Measurements from ENCODE around the gene WDR74. TPM values are rescaled to one million over a fixed set of nuclear protein-coding genes. Genes with fewer than 3 reads are reported as not detected.
A peak's percentile ranks its signal among the peaks of the same experiment; 100 is the strongest.

The WDR74 gene
- total RNA-seq, 1 experiment from 2014 or later: 155 TPM

DNA sequence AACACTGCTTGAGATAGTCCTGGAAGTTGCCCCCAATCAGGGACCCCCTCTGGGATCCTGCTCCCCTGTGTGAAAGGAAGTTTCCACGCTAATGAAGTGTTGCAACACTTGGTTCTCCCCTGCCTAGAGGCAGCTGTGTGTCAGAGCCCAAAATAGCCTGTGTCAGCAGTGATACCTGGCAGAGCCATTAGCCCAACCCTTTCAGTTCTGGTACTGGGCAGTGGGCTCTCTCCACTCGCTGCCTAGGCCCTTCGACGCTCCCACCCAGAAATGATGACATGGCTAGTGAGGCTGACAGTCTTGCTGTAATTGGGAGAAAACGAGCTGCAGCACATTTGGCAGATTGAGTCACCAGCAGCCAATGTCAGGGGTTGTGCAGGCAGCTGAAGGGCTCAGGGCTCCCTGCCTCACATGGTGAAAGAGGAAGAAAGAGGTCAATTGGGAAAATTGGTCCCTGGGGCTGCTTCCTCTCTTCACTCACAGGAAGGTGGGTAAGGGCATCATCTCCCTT, 32.7 kb downstream of the WDR74 start:
- TF ChIP-seq CTCF (conservative IDR thresholded peaks at IDR 0.05; ENCODE audit: low read depth, low read length) (no peak), EZH2 (IDR thresholded peaks at IDR 0.05; ENCODE audit: borderline replicate concordance, low read depth, low read length, poor library complexity, severe bottlenecking) (no peak)
- BruUV-seq (replicated peaks): no TSS peak
- intact Hi-C loops (cut with micrococcal nuclease; ENCODE audit: unreplicated experiment): no loop called here
- ChIA-PET CTCF (interaction anchor here (0.7 kb wide), 2 partner anchors 20 to 23 kb away, joined by 3 to 4 read pairs; no protein-coding TSS in a partner anchor), POLR2A (ENCODE audit: low non-redundant PET) (interaction anchor here (1.1 to 1.2 kb wide), 2 partner anchors 34 to 35 kb away, joined by 3 to 4 read pairs; no protein-coding TSS in a partner anchor)
- Histone ChIP-seq H3K27me3 (replicated peaks; ENCODE audit: insufficient read depth, low read depth, low read length, poor library complexity) (no peaks in the 10 kb centered on the region), H3K36me3 (ENCODE audit: insufficient read depth, low read length, poor library complexity, severe bottlenecking) (peaks cover 21% of the 10 kb centered on the region), H3K4me1 (ENCODE audit: insufficient read depth, low read length, poor library complexity, severe bottlenecking) (peaks cover 19% of the 10 kb centered on the region), H3K4me3 (ENCODE audit: low read depth, low read length, poor library complexity, severe bottlenecking) (no peak overlapping the region), H3K27ac (ENCODE audit: low read depth, low read length, poor library complexity, severe bottlenecking) (no peak overlapping the region), H3K9me3 (ENCODE audit: low read depth, low read length, poor library complexity, severe bottlenecking) (no peaks in the 10 kb centered on the region)
- DNase-seq (ENCODE audit: low spot score): no peak

GRCh38 chr11:62805961-62806441, 33.4 kb downstream of the WDR74 start:
- BruUV-seq (replicated peaks): no TSS peak
- no peak for TF ChIP-seq CTCF (conservative IDR thresholded peaks at IDR 0.05; ENCODE audit: low read depth, low read length)
- TF ChIP-seq EZH2 (IDR thresholded peaks at IDR 0.05; ENCODE audit: borderline replicate concordance, low read depth, low read length, poor library complexity, severe bottlenecking): no peak

DNA sequence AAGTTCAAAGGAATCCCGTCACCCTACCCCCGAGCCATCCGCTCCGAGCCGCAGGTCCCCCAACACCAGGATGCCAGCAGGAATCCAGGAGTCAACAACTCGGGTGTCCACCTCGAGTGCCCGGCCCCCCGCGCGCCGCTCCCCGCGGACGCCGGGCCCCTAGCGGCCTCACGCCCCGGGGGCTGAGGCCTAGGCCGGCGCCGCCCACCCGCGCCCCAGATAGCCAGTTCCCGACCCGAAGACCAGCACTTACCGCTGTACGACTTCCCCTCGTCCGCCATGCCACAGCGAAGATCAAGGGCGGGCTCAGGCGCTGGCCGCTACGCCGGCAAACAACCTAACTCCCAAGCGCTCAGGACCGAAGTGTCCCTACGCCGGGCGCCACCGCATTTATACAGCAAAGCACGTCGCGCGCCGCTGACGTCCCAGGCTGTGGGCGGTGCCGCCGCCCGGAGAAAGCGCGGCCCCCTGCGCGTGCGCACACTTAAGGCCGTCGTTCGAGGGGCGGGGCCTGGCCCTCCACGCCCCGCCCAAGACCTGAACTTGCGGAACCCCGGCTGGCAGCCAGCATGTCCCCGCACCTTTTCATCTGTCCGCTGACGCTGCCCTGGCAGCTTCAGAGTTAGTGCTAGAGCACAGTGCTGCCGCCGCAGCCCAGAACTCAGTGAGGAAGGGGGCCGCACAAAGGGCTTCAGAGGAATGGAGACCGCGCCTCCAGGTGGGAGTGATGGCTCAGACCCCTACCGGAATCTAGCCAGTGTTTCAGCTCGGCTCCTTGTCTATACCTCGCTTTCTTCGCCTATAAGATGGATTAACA, 34.1 kb downstream of the WDR74 start, which contains the start of gene NXF1:
Gene NXF1, minus strand, starts transcription at position 365 of the 817 bp plus-strand sequence. Its CDS starts 84 bp downstream, at position 281.
- ChIA-PET POLR2A (ENCODE audit: low non-redundant PET) (interaction anchor here (0.5 kb wide), 1 partner anchor 308 kb away, joined by 4 read pairs; no protein-coding TSS in a partner anchor), CTCF (no interaction called here)
- peaks cover 19% of the 10 kb centered on the region for H3K4me1 ChIP-seq (ENCODE audit: insufficient read depth, low read length, poor library complexity, severe bottlenecking)
- H3K36me3 ChIP-seq (ENCODE audit: insufficient read depth, low read length, poor library complexity, severe bottlenecking): peaks cover 35% of the 10 kb centered on the region
- DNase-seq (ENCODE audit: low spot score): peak; percentile 96
- peak within 1 kb of the TSS; percentile 82 for H3K4me3 ChIP-seq (ENCODE audit: low read depth, low read length, poor library complexity, severe bottlenecking)
- BruUV-seq (replicated peaks): no TSS peak
- H3K27me3 ChIP-seq (replicated peaks; ENCODE audit: insufficient read depth, low read depth, low read length, poor library complexity): no peaks in the 10 kb centered on the region
- H3K27ac ChIP-seq (ENCODE audit: low read depth, low read length, poor library complexity, severe bottlenecking): peak within 1 kb of the TSS; percentile 87
- intact Hi-C loops (cut with micrococcal nuclease; ENCODE audit: unreplicated experiment): no loop called here
- H3K9me3 ChIP-seq (ENCODE audit: low read depth, low read length, poor library complexity, severe bottlenecking): no peaks in the 10 kb centered on the region
- TF ChIP-seq EZH2 (IDR thresholded peaks at IDR 0.05; ENCODE audit: borderline replicate concordance, low read depth, low read length, poor library complexity, severe bottlenecking) (no peak), CTCF (conservative IDR thresholded peaks at IDR 0.05; ENCODE audit: low read depth, low read length) (peak; percentile 12; the same call in 1 of the 2 replicates)

More at GRCh38 chr11:62805961-62806441, 33.4 kb downstream of the WDR74 start:
- CTCF ChIA-PET: interaction anchor here (0.7 kb wide), 1 partner anchor 24 kb away, joined by 3 read pairs; no protein-coding TSS in a partner anchor
- H3K36me3 ChIP-seq (ENCODE audit: insufficient read depth, low read length, poor library complexity, severe bottlenecking): peaks cover 28% of the 10 kb centered on the region
- H3K9me3 ChIP-seq (ENCODE audit: low read depth, low read length, poor library complexity, severe bottlenecking): no peaks in the 10 kb centered on the region
- H3K27me3 ChIP-seq (replicated peaks; ENCODE audit: insufficient read depth, low read depth, low read length, poor library complexity): no peaks in the 10 kb centered on the region
- H3K27ac ChIP-seq (ENCODE audit: low read depth, low read length, poor library complexity, severe bottlenecking): peak overlapping the region; percentile 87
- POLR2A ChIA-PET (ENCODE audit: low non-redundant PET): interaction anchor here (1.1 to 1.2 kb wide), 2 partner anchors 34 to 35 kb away, joined by 3 to 4 read pairs; no protein-coding TSS in a partner anchor
- intact Hi-C loops (cut with micrococcal nuclease; ENCODE audit: unreplicated experiment): no loop called here
- H3K4me1 ChIP-seq (ENCODE audit: insufficient read depth, low read length, poor library complexity, severe bottlenecking): peaks cover 19% of the 10 kb centered on the region
- no peak for DNase-seq (ENCODE audit: low spot score)
- peak overlapping the region; percentile 82 for H3K4me3 ChIP-seq (ENCODE audit: low read depth, low read length, poor library complexity, severe bottlenecking)
